Rectal smooth muscle tissue (tissue), 1 donor: ENCODE results near the gene AKAP9.
A peak's percentile ranks its signal among the peaks of the same experiment; 100 is the strongest.
"Not testable (repeated sequence)": the region's sequence is repeated elsewhere in the genome, so short reads cannot be mapped to it uniquely, and the experiment has no call there.

Source experiments
- H3K27ac ChIP-seq: one replicate; pipeline ENCODE4 v1.7.0; 2013; ENCODE audit warnings: low read depth, low read length, inconsistent platforms
- H3K27me3 ChIP-seq: one replicate; pipeline ENCODE4 v1.7.0; 2013; ENCODE audit warnings: low read length; ENCODE audit not compliant: control insufficient read depth, insufficient read depth
- H3K36me3 ChIP-seq: one replicate; pipeline ENCODE4 v1.7.0; 2013; ENCODE audit warnings: low read length; ENCODE audit not compliant: control insufficient read depth, insufficient read depth
- H3K4me1 ChIP-seq: one replicate; pipeline ENCODE4 v1.7.0; 2013; ENCODE audit warnings: low read length; ENCODE audit not compliant: control insufficient read depth, insufficient read depth
- H3K4me3 ChIP-seq: one replicate; pipeline ENCODE4 v1.7.0; 2013; ENCODE audit warnings: low read length
- H3K9ac ChIP-seq: one replicate; pipeline ENCODE4 v1.7.0; 2013; ENCODE audit warnings: low read length

Gene AKAP9

GRCh38 chr7:92133737-92134270 is 193.1 kb downstream of the AKAP9 start:
- Histone ChIP-seq H3K36me3 (no peaks in the 10 kb centered on the region), H3K27ac (peak overlapping the region; percentile 98), H3K4me3 (peak overlapping the region; percentile 97), H3K9ac (peak overlapping the region; percentile 82), H3K27me3 (no peaks in the 10 kb centered on the region), H3K4me1 (no peaks in the 10 kb centered on the region)

GRCh38 chr7:92134271-92135051 is 193.8 kb downstream of the AKAP9 start, which contains the start of gene CYP51A1:
Gene CYP51A1, minus strand, starts transcription at chr7:92134477. Its CDS starts 113 bp downstream, at chr7:92134364.
- H3K27ac ChIP-seq, result peak within 1 kb of the TSS; percentile 98
- H3K9ac ChIP-seq, result peak within 1 kb of the TSS; percentile 98
- no peaks in the 10 kb centered on the region for H3K27me3 ChIP-seq
- H3K4me3 ChIP-seq, result peak within 1 kb of the TSS; percentile 97
- H3K4me1 ChIP-seq, result no peaks in the 10 kb centered on the region
- H3K36me3 ChIP-seq, result no peaks in the 10 kb centered on the region

- peak overlapping the region; percentile 97 for H3K4me3 ChIP-seq
- H3K27ac ChIP-seq, result peak overlapping the region; percentile 98
- no peaks in the 10 kb centered on the region for H3K27me3 ChIP-seq
- H3K4me1 ChIP-seq, result no peaks in the 10 kb centered on the region
- no peaks in the 10 kb centered on the region for H3K36me3 ChIP-seq
- peak overlapping the region; percentile 98 for H3K9ac ChIP-seq
These were observed 194.6 kb downstream of the AKAP9 start for GRCh38 chr7:92135052-92135889.

- H3K4me3 ChIP-seq, result no peak overlapping the region
- no peak overlapping the region for H3K27ac ChIP-seq
- H3K27me3 ChIP-seq, result no peaks in the 10 kb centered on the region
- H3K4me1 ChIP-seq, result no peaks in the 10 kb centered on the region
- no peaks in the 10 kb centered on the region for H3K36me3 ChIP-seq
- H3K9ac ChIP-seq, result no peak overlapping the region
These were observed 196.9 kb downstream of the AKAP9 start for GRCh38 chr7:92137557-92137956.

- Histone ChIP-seq H3K27ac (no peak overlapping the region), H3K4me3 (no peak overlapping the region), H3K36me3 (no peaks in the 10 kb centered on the region), H3K9ac (no peak overlapping the region), H3K4me1 (no peaks in the 10 kb centered on the region), H3K27me3 (no peaks in the 10 kb centered on the region)
These were observed 200.5 kb downstream of the AKAP9 start for GRCh38 chr7:92141161-92141560.

GRCh38 chr7:92142791-92143190 is 202.1 kb downstream of the AKAP9 start:
- H3K27me3 ChIP-seq, H3K4me3 ChIP-seq, H3K4me1 ChIP-seq, H3K36me3 ChIP-seq, H3K9ac ChIP-seq, H3K27ac ChIP-seq: not testable (repeated sequence)

GRCh38 chr7:92143192-92143880 is 202.7 kb downstream of the AKAP9 start:
- H3K4me3 ChIP-seq, H3K36me3 ChIP-seq, H3K27me3 ChIP-seq, H3K4me1 ChIP-seq, H3K27ac ChIP-seq, H3K9ac ChIP-seq: not testable (repeated sequence)

- Histone ChIP-seq H3K4me1 (no peaks in the 10 kb centered on the region), H3K4me3 (no peak overlapping the region), H3K36me3 (no peaks in the 10 kb centered on the region), H3K27me3 (no peaks in the 10 kb centered on the region), H3K9ac (no peak overlapping the region), H3K27ac (no peak overlapping the region)
These were observed 209.1 kb downstream of the AKAP9 start for GRCh38 chr7:92149736-92150239.

- Histone ChIP-seq H3K9ac (no peak overlapping the region), H3K4me1 (no peaks in the 10 kb centered on the region), H3K27ac (no peak overlapping the region), H3K4me3 (no peak overlapping the region), H3K27me3 (no peaks in the 10 kb centered on the region), H3K36me3 (no peaks in the 10 kb centered on the region)
These were observed 209.9 kb downstream of the AKAP9 start for GRCh38 chr7:92150450-92151017.

- no peaks in the 10 kb centered on the region for H3K4me1 ChIP-seq
- H3K9ac ChIP-seq, result no peak overlapping the region
- no peak overlapping the region for H3K27ac ChIP-seq
- no peaks in the 10 kb centered on the region for H3K27me3 ChIP-seq
- H3K4me3 ChIP-seq, result no peak overlapping the region
- no peaks in the 10 kb centered on the region for H3K36me3 ChIP-seq
These were observed 214.6 kb downstream of the AKAP9 start for GRCh38 chr7:92155108-92155739.

GRCh38 chr7:92156990-92157389 is 216.3 kb downstream of the AKAP9 start:
- no peak overlapping the region for H3K27ac ChIP-seq

More at GRCh38 chr7:92156990-92157389, 216.3 kb downstream of the AKAP9 start:
- H3K4me3 ChIP-seq, result no peak overlapping the region
- H3K27me3 ChIP-seq, result no peaks in the 10 kb centered on the region
- no peak overlapping the region for H3K9ac ChIP-seq
- H3K4me1 ChIP-seq, result no peaks in the 10 kb centered on the region
- H3K36me3 ChIP-seq, result no peaks in the 10 kb centered on the region
